ENCODE data around the gene CCM2.

CCM2 gene

GRCh38 chr7:45068236-45069023 lies 68.4 kb downstream of the CCM2 start:
- no peak overlapping the region for H3K4me3 ChIP-seq (ENCODE audit: low read depth, low read length)
- H2AFZ ChIP-seq (ENCODE audit: low read length, unreplicated experiment) = no peak overlapping the region
- H3K79me2 ChIP-seq (ENCODE audit: control insufficient read depth, insufficient read depth, low read length, unreplicated experiment) = peaks cover 3% of the 10 kb centered on the region
- H3K36me3 ChIP-seq (ENCODE audit: insufficient read depth, low read length) = peaks cover 4% of the 10 kb centered on the region; the same call in 1 of the 2 replicates
- peaks cover 11% of the 10 kb centered on the region for H3K4me1 ChIP-seq (ENCODE audit: control insufficient read depth, insufficient read depth, low read length, unreplicated experiment)
- no peaks in the 10 kb centered on the region for H3K27me3 ChIP-seq (ENCODE audit: insufficient read depth, low read length)
- H3K27ac ChIP-seq (ENCODE audit: low read depth, low read length) = no peak overlapping the region

DNA sequence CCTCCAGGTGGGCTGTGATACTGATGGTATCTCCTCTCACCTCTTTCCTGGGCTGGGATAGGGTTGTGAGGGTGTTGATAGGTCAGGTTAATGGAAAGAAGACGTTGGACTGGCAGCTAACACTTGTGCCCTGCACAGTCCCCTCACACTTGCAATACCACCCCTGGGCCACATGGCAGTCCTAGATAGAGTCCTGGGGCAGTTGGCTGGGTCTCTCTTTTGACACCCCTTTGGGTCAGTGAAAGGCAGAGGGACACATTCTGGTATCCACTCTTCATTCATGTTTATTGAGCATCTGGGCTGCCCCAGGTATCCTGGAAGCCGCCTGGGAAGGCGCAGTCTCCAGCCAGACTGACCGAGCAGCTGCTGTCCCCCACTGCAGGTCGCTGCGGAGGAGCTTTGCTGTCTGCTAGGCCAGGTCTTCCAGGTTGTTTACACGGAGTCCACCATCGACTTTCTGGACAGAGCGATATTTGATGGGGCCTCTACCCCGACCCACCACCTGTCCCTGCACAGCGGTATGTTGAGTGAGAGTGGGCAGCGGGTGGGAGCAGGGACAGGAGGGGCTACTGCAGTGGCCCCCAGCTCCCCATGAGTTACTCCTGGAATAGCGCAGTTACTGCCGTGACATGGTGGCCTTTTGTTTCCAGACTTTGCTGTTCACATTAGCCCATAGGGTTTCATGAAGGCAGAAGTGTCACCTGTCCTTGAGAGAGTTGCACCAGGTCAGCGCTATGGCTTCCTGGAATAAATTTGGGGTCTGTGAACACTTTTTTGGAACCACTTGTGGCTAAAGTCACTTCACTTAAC lies 69.6 kb downstream of the CCM2 start:
- Histone ChIP-seq H3K27me3 (ENCODE audit: insufficient read depth, low read length) (no peaks in the 10 kb centered on the region), H3K79me2 (ENCODE audit: control insufficient read depth, insufficient read depth, low read length, unreplicated experiment) (peaks cover 3% of the 10 kb centered on the region), H3K4me3 (ENCODE audit: low read depth, low read length) (no peak overlapping the region), H3K4me1 (ENCODE audit: control insufficient read depth, insufficient read depth, low read length, unreplicated experiment) (peaks cover 11% of the 10 kb centered on the region), H3K36me3 (ENCODE audit: insufficient read depth, low read length) (no peaks in the 10 kb centered on the region), H2AFZ (ENCODE audit: low read length, unreplicated experiment) (no peak overlapping the region), H3K27ac (ENCODE audit: low read depth, low read length) (no peak overlapping the region)

GRCh38 chr7:45070254-45070642 lies 70.2 kb downstream of the CCM2 start:
- no peaks in the 10 kb centered on the region for H3K27me3 ChIP-seq (ENCODE audit: insufficient read depth, low read length)
- H3K4me3 ChIP-seq (ENCODE audit: low read depth, low read length) = no peak overlapping the region
- no peaks in the 10 kb centered on the region for H3K36me3 ChIP-seq (ENCODE audit: insufficient read depth, low read length)
- peaks cover 3% of the 10 kb centered on the region for H3K79me2 ChIP-seq (ENCODE audit: control insufficient read depth, insufficient read depth, low read length, unreplicated experiment)
- no peak overlapping the region for H3K27ac ChIP-seq (ENCODE audit: low read depth, low read length)
- no peak overlapping the region for H2AFZ ChIP-seq (ENCODE audit: low read length, unreplicated experiment)
- H3K4me1 ChIP-seq (ENCODE audit: control insufficient read depth, insufficient read depth, low read length, unreplicated experiment) = peaks cover 11% of the 10 kb centered on the region

DNA sequence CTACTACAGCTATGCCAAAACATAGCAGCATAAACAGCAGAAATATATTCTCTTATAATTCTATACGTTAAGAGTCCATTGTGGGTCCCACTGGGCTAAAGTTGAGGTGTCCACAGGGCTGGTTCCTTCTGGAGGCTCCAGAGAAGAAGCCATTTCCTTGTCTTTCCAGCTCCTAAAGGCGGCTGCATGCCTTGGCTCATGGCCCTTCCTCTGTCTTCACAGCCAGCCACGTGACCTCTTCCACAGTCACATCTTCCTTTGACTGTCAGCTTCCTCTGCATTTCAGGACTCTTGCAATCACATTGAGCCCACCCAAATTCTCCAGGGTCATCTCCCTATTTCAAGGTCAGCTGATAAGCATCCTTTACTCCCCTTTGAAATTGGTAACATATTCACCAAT lies 71.5 kb downstream of the CCM2 start:
- H2AFZ ChIP-seq (ENCODE audit: low read length, unreplicated experiment) = no peak overlapping the region
- H3K4me3 ChIP-seq (ENCODE audit: low read depth, low read length) = no peak overlapping the region
- H3K27me3 ChIP-seq (ENCODE audit: insufficient read depth, low read length) = no peaks in the 10 kb centered on the region
- no peak overlapping the region for H3K27ac ChIP-seq (ENCODE audit: low read depth, low read length)
- H3K79me2 ChIP-seq (ENCODE audit: control insufficient read depth, insufficient read depth, low read length, unreplicated experiment) = no peaks in the 10 kb centered on the region
- no peaks in the 10 kb centered on the region for H3K36me3 ChIP-seq (ENCODE audit: insufficient read depth, low read length)
- H3K4me1 ChIP-seq (ENCODE audit: control insufficient read depth, insufficient read depth, low read length, unreplicated experiment) = peaks cover 11% of the 10 kb centered on the region

GRCh38 chr7:45072131-45073030 lies 72.4 kb downstream of the CCM2 start:
- H3K27ac ChIP-seq (ENCODE audit: low read depth, low read length) = no peak overlapping the region
- peaks cover 11% of the 10 kb centered on the region for H3K4me1 ChIP-seq (ENCODE audit: control insufficient read depth, insufficient read depth, low read length, unreplicated experiment)
- no peaks in the 10 kb centered on the region for H3K27me3 ChIP-seq (ENCODE audit: insufficient read depth, low read length)
- H3K36me3 ChIP-seq (ENCODE audit: insufficient read depth, low read length) = no peaks in the 10 kb centered on the region
- H3K4me3 ChIP-seq (ENCODE audit: low read depth, low read length) = no peak overlapping the region
- H2AFZ ChIP-seq (ENCODE audit: low read length, unreplicated experiment) = no peak overlapping the region
- H3K79me2 ChIP-seq (ENCODE audit: control insufficient read depth, insufficient read depth, low read length, unreplicated experiment) = no peaks in the 10 kb centered on the region

- H3K36me3 ChIP-seq (ENCODE audit: insufficient read depth, low read length) = no peaks in the 10 kb centered on the region
- H3K4me3 ChIP-seq (ENCODE audit: low read depth, low read length) = no peak overlapping the region
- H2AFZ ChIP-seq (ENCODE audit: low read length, unreplicated experiment) = no peak overlapping the region
- no peaks in the 10 kb centered on the region for H3K79me2 ChIP-seq (ENCODE audit: control insufficient read depth, insufficient read depth, low read length, unreplicated experiment)
- peaks cover 11% of the 10 kb centered on the region for H3K4me1 ChIP-seq (ENCODE audit: control insufficient read depth, insufficient read depth, low read length, unreplicated experiment)
- no peaks in the 10 kb centered on the region for H3K27me3 ChIP-seq (ENCODE audit: insufficient read depth, low read length)
- no peak overlapping the region for H3K27ac ChIP-seq (ENCODE audit: low read depth, low read length)
These were observed 73.2 kb downstream of the CCM2 start for GRCh38 chr7:45073031-45073785.

GRCh38 chr7:45073786-45074527 lies 74.0 kb downstream of the CCM2 start:
- Histone ChIP-seq H3K4me1 (ENCODE audit: control insufficient read depth, insufficient read depth, low read length, unreplicated experiment) (peaks cover 11% of the 10 kb centered on the region), H3K36me3 (ENCODE audit: insufficient read depth, low read length) (no peaks in the 10 kb centered on the region), H3K27ac (ENCODE audit: low read depth, low read length) (no peak overlapping the region), H3K4me3 (ENCODE audit: low read depth, low read length) (no peak overlapping the region), H3K27me3 (ENCODE audit: insufficient read depth, low read length) (no peaks in the 10 kb centered on the region), H2AFZ (ENCODE audit: low read length, unreplicated experiment) (no peak overlapping the region), H3K79me2 (ENCODE audit: control insufficient read depth, insufficient read depth, low read length, unreplicated experiment) (no peaks in the 10 kb centered on the region)

- Histone ChIP-seq H3K27ac (ENCODE audit: low read depth, low read length) (no peak overlapping the region), H3K79me2 (ENCODE audit: control insufficient read depth, insufficient read depth, low read length, unreplicated experiment) (no peaks in the 10 kb centered on the region), H3K4me3 (ENCODE audit: low read depth, low read length) (no peak overlapping the region), H2AFZ (ENCODE audit: low read length, unreplicated experiment) (no peak overlapping the region), H3K36me3 (ENCODE audit: insufficient read depth, low read length) (no peaks in the 10 kb centered on the region), H3K27me3 (ENCODE audit: insufficient read depth, low read length) (no peaks in the 10 kb centered on the region), H3K4me1 (ENCODE audit: control insufficient read depth, insufficient read depth, low read length, unreplicated experiment) (peaks cover 11% of the 10 kb centered on the region)
These were observed 74.7 kb downstream of the CCM2 start for GRCh38 chr7:45074528-45075354.

DNA sequence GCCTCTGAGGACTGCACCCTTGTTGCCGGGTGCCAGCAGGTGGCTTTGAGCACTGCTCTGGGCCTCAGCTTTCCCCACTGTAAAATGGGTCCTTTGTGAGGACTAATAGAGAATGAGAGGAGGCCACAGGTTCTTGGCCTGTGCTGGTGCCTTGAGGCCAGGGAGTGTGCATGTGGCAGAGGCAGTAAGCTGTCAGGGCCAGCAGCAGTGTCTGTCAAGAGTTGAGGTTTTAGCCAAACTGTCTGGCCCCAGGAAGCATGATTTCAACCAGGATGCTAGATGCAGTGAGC lies 75.3 kb downstream of the CCM2 start:
- Histone ChIP-seq H2AFZ (ENCODE audit: low read length, unreplicated experiment) (no peak overlapping the region), H3K27ac (ENCODE audit: low read depth, low read length) (no peak overlapping the region), H3K4me1 (ENCODE audit: control insufficient read depth, insufficient read depth, low read length, unreplicated experiment) (peaks cover 11% of the 10 kb centered on the region), H3K36me3 (ENCODE audit: insufficient read depth, low read length) (no peaks in the 10 kb centered on the region), H3K4me3 (ENCODE audit: low read depth, low read length) (no peak overlapping the region), H3K27me3 (ENCODE audit: insufficient read depth, low read length) (no peaks in the 10 kb centered on the region), H3K79me2 (ENCODE audit: control insufficient read depth, insufficient read depth, low read length, unreplicated experiment) (no peaks in the 10 kb centered on the region)
